ENCODE data around the gene PCDHGB7.
"Not testable (repeated sequence)": the region's sequence is repeated elsewhere in the genome, so short reads cannot be mapped to it uniquely, and the experiment has no call there.

PCDHGB7 gene

GRCh38 chr5:141411575-141411974, 5.9 kb upstream of the PCDHGB7 start:
- no peak for TF ChIP-seq CTCF (conservative IDR thresholded peaks at IDR 0.05; ENCODE audit: control insufficient read depth, insufficient read depth, low read depth, low read length)
- DNase-seq (ENCODE audit: low read depth): no peak
- H3K4me3 ChIP-seq (ENCODE audit: control insufficient read depth, low read depth, low read length): no peak overlapping the region

DNA sequence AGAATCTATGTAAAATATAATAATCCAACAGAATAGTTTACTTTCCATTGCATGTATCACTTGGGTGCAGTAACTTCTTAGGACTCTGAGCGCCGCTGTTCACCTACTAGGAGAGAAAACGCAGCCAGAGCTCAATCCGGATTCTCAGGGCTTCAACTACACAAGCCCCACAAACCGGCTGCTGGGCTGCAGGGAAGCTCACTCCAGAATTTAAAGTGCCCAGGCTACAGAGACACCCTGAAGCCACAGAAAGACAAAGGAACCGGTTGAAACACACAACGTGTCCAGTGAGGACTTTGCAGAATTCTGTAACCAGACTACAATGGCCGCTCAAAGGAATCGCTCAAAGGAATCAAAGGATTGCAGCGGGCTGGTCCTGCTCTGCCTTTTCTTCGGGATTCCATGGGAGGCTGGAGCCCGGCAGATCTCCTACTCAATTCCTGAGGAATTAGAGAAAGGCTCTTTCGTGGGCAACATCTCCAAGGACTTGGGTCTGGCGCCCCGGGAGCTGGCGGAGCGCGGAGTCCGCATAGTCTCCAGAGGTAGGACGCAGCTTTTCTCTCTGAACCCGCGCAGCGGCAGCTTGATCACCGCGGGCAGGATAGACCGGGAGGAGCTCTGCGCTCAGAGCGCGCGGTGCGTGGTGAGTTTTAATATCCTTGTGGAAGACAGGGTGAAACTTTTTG, 4.5 kb upstream of the PCDHGB7 start, which contains the start of gene PCDHGA10:
PCDHGA10 (plus strand) TSS at position 134 of the 686 bp plus-strand sequence; CDS start at position 323, 189 bp downstream.
- peak within 1 kb of the TSS; percentile 58 for H3K4me3 ChIP-seq (ENCODE audit: control insufficient read depth, low read depth, low read length)
- peak; percentile 80 for DNase-seq (ENCODE audit: low read depth)
- TF ChIP-seq CTCF (conservative IDR thresholded peaks at IDR 0.05; ENCODE audit: control insufficient read depth, insufficient read depth, low read depth, low read length): peak; percentile 76

DNA sequence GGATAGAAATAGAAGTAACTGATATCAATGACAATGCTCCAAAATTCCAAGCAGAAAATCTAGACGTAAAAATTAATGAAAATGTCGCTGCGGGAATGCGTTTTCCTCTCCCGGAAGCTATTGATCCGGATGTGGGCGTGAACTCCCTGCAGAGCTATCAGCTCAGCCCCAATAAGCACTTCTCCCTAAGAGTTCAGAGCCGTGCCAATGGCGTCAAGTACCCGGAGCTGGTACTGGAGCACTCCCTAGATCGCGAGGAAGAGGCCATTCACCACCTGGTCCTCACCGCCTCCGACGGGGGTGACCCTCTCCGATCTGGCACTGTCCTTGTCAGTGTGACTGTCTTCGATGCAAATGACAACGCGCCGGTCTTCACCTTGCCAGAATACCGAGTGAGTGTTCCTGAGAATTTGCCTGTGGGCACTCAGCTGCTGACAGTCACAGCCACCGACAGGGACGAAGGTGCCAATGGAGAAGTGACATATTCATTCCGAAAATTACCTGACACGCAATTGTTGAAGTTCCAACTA, 3.9 kb upstream of the PCDHGB7 start:
- no peak for TF ChIP-seq CTCF (conservative IDR thresholded peaks at IDR 0.05; ENCODE audit: control insufficient read depth, insufficient read depth, low read depth, low read length)
- peak overlapping the region; percentile 58 for H3K4me3 ChIP-seq (ENCODE audit: control insufficient read depth, low read depth, low read length)
- no peak for DNase-seq (ENCODE audit: low read depth)

DNA sequence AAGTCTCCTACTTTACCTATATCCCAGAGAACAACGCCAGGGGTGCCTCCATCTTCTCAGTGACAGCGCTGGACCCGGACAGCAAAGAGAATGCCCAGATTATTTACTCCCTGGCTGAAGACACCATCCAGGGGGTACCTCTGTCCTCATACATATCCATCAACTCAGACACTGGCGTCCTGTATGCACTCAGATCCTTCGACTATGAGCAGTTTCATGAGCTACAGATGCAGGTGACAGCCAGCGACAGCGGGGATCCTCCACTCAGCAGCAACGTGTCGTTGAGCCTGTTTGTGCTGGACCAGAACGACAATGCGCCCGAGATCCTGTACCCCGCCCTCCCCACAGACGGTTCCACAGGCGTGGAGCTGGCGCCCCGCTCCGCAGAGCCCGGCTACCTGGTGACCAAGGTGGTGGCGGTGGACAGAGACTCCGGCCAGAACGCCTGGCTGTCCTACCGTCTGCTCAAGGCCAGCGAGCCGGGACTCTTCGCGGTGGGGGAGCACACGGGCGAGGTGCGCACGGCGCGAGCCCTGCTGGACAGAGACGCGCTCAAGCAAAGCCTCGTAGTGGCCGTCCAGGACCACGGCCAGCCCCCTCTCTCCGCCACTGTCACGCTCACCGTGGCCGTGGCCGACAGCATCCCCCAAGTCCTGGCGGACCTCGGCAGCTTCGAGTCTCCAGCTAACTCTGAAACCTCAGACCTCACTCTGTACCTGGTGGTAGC, 2.8 kb upstream of the PCDHGB7 start:
- not testable (repeated sequence) for H3K4me3 ChIP-seq (ENCODE audit: control insufficient read depth, low read depth, low read length); DNase-seq (ENCODE audit: low read depth)

DNA sequence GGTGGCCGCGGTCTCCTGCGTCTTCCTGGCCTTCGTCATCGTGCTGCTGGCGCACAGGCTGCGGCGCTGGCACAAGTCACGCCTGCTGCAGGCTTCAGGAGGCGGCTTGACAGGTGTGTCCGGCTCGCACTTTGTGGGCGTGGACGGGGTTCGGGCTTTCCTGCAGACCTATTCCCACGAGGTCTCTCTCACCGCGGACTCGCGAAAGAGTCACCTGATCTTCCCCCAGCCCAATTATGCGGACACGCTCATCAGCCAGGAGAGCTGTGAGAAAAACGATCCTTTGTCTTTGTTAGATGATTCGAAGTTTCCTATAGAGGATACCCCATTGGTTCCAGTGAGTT, 2.2 kb upstream of the PCDHGB7 start:
- DNase-seq (ENCODE audit: low read depth); H3K4me3 ChIP-seq (ENCODE audit: control insufficient read depth, low read depth, low read length): not testable (repeated sequence)

GRCh38 chr5:141419074-141419880, 1.8 kb downstream of the PCDHGB7 start:
- DNase-seq (ENCODE audit: low read depth): no peak
- TF ChIP-seq CTCF (conservative IDR thresholded peaks at IDR 0.05; ENCODE audit: control insufficient read depth, insufficient read depth, low read depth, low read length): no peak

GRCh38 chr5:141420855-141421488, 3.5 kb downstream of the PCDHGB7 start, which contains the start of gene PCDHGA11:
TSS of gene PCDHGA11 (plus strand) at chr5:141421051. CDS start at chr5:141421228, 177 bp downstream.
- peak within 1 kb of the TSS; percentile 59 for H3K4me3 ChIP-seq (ENCODE audit: control insufficient read depth, low read depth, low read length)

More at GRCh38 chr5:141419074-141419880, 1.8 kb downstream of the PCDHGB7 start:
- no peak overlapping the region for H3K4me3 ChIP-seq (ENCODE audit: control insufficient read depth, low read depth, low read length)

More at GRCh38 chr5:141420855-141421488, 3.5 kb downstream of the PCDHGB7 start, which contains the start of gene PCDHGA11:
- peak; percentile 75 for TF ChIP-seq CTCF (conservative IDR thresholded peaks at IDR 0.05; ENCODE audit: control insufficient read depth, insufficient read depth, low read depth, low read length)
- DNase-seq (ENCODE audit: low read depth): peak; percentile 80

Measured in fibroblast of mammary gland (primary cell).